GM19324 (cell line): ENCODE results near the gene SH3RF2.
"Not testable (repeated sequence)": the region's sequence is repeated elsewhere in the genome, so short reads cannot be mapped to it uniquely, and the experiment has no call there.

Source experiments
- ATAC-seq: cut with Tn5 transposase; IDR thresholded peaks from one replicate; pipeline ENCODE4 v1.9.1; 2021; ENCODE audit warnings: mild to moderate bottlenecking, moderate library complexity; ENCODE audit not compliant: unreplicated experiment, low FRiP score

SH3RF2 gene

GRCh38 chr5:145936401-145937131 is at the start of gene SH3RF2:
Gene SH3RF2, plus strand, starts transcription at chr5:145936578. Its CDS starts 1,351 bp downstream, at chr5:145937929.
- no peak for ATAC-seq

- ATAC-seq = no peak
Observed at GRCh38 chr5:145887217-145887616, 49.2 kb upstream of the SH3RF2 start.

GRCh38 chr5:145887976-145888574 is 48.3 kb upstream of the SH3RF2 start:
- ATAC-seq = no peak

- ATAC-seq = no peak
Observed at GRCh38 chr5:145889611-145890010, 46.8 kb upstream of the SH3RF2 start.

- not testable (repeated sequence) for ATAC-seq
Observed at GRCh38 chr5:145891378-145891777, 45.0 kb upstream of the SH3RF2 start.

- ATAC-seq = no peak
Observed at GRCh38 chr5:145898171-145898570, 38.2 kb upstream of the SH3RF2 start.

GRCh38 chr5:145902421-145902820 is 34.0 kb upstream of the SH3RF2 start:
- ATAC-seq = no peak

- ATAC-seq = peak; percentile 48
Observed at GRCh38 chr5:145903113-145903512, 33.3 kb upstream of the SH3RF2 start.

GRCh38 chr5:145903867-145904266 is 32.5 kb upstream of the SH3RF2 start:
- ATAC-seq = no peak

GRCh38 chr5:145904743-145905142 is 31.6 kb upstream of the SH3RF2 start:
- no peak for ATAC-seq

- ATAC-seq = no peak
Observed at GRCh38 chr5:145906401-145906800, 30.0 kb upstream of the SH3RF2 start.

- ATAC-seq = no peak
Observed at GRCh38 chr5:145908206-145908960, 28.0 kb upstream of the SH3RF2 start.

GRCh38 chr5:145911164-145911563 is 25.2 kb upstream of the SH3RF2 start:
- ATAC-seq = no peak

GRCh38 chr5:145912019-145912418 is 24.4 kb upstream of the SH3RF2 start:
- no peak for ATAC-seq

- ATAC-seq = no peak
Observed at GRCh38 chr5:145912594-145912993, 23.8 kb upstream of the SH3RF2 start.

- no peak for ATAC-seq
Observed at GRCh38 chr5:145913701-145914100, 22.7 kb upstream of the SH3RF2 start.

GRCh38 chr5:145915970-145916638 is 20.3 kb upstream of the SH3RF2 start:
- ATAC-seq = no peak

- no peak for ATAC-seq
Observed at GRCh38 chr5:145917288-145917687, 19.1 kb upstream of the SH3RF2 start.

GRCh38 chr5:145918397-145918796 is 18.0 kb upstream of the SH3RF2 start:
- ATAC-seq = no peak

GRCh38 chr5:145919413-145919812 is 17.0 kb upstream of the SH3RF2 start:
- ATAC-seq = no peak
